Upper lobe of left lung (tissue), 4 donors: ENCODE results near the gene NUDT3.

Experiments
- EP300 ChIP-seq, 4 donors: sonication (generic); formaldehyde crosslinking; IDR thresholded peaks; one replicate each; pipeline ENCODE4 v1.5.1; 2017; ENCODE audit warnings: antibody characterized with exemption in 4 of 4, control low read depth in 2 of 4
- POLR2AphosphoS5 ChIP-seq, 2 donors: sonication (generic); formaldehyde crosslinking; IDR thresholded peaks; one replicate each; pipeline ENCODE4 v1.5.1; 2017; ENCODE audit warnings: antibody characterized with exemption in 2 of 2
- TF ChIP-seq, protein P1 (sequence below), 6 experiments: fragments of 450-650 bp in 4 of 6; fragments of 200-600 bp in 2 of 6; sonication (generic) in 2 of 6; IDR thresholded peaks; one replicate each; pipeline ENCODE4 v1.5.1; 2016 to 2019; ENCODE audit warnings: antibody characterized with exemption in 6 of 6

DNA sequence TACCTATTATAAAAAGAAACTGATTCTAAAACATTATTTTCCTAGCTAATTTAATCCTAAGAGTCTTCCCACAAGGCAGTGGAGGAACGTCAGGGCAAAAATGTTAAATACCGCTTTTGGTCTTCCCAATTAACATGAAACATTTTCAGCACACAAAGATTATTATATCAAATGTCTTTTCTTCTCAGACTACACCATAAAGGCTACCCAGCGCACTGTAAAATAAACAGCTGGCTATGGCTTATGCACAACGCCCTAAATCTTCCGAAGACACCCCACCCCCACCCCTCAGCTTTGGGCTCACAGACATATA, 1.0 kb downstream of the NUDT3 start:
- TF ChIP-seq, protein P1, sequence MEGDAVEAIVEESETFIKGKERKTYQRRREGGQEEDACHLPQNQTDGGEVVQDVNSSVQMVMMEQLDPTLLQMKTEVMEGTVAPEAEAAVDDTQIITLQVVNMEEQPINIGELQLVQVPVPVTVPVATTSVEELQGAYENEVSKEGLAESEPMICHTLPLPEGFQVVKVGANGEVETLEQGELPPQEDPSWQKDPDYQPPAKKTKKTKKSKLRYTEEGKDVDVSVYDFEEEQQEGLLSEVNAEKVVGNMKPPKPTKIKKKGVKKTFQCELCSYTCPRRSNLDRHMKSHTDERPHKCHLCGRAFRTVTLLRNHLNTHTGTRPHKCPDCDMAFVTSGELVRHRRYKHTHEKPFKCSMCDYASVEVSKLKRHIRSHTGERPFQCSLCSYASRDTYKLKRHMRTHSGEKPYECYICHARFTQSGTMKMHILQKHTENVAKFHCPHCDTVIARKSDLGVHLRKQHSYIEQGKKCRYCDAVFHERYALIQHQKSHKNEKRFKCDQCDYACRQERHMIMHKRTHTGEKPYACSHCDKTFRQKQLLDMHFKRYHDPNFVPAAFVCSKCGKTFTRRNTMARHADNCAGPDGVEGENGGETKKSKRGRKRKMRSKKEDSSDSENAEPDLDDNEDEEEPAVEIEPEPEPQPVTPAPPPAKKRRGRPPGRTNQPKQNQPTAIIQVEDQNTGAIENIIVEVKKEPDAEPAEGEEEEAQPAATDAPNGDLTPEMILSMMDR (IDR thresholded peaks at IDR 0.05): no peak
- TF ChIP-seq EP300 (IDR thresholded peaks at IDR 0.05) (no peak), POLR2AphosphoS5 (IDR thresholded peaks at IDR 0.05) (no peak)
